Astrocyte (in vitro differentiated cells and primary cell): ENCODE measurements around the gene PRR35. TPM values are rescaled to one million over a fixed set of nuclear protein-coding genes. Genes with fewer than 3 reads are reported as not detected.

ENCODE experiments used
- DNase-seq: peaks from one replicate; pipeline ENCODE4 v3.0.0-alpha.2; 2010; ENCODE audit warnings: low read depth
- FAIRE-seq: peaks from 2 replicates; lab custom pipeline; 2011; peaks lifted over from hg19 to GRCh38; lab: Jason Lieb, UNC
- H2AFZ ChIP-seq: 2 replicates; pipeline ENCODE4 v1.6.0; 2012; ENCODE audit warnings: low read depth, low read length, inconsistent platforms
- H3K27ac ChIP-seq: 2 replicates; pipeline ENCODE4 v1.5.1; 2011; ENCODE audit warnings: low read depth, low read length, inconsistent platforms
- H3K27me3 ChIP-seq: 2 replicates; pipeline ENCODE4 v1.6.0; 2011; ENCODE audit warnings: low read length, inconsistent platforms; ENCODE audit not compliant: insufficient read depth
- H3K36me3 ChIP-seq: 2 replicates; pipeline ENCODE4 v1.5.1; 2011; ENCODE audit warnings: low read length, inconsistent platforms; ENCODE audit not compliant: insufficient read depth
- H3K4me1 ChIP-seq: 2 replicates; pipeline ENCODE4 v1.5.1; 2011; ENCODE audit warnings: low read length, inconsistent platforms; ENCODE audit not compliant: insufficient read depth
- H3K4me2 ChIP-seq: 2 replicates; pipeline ENCODE4 v1.6.0; 2012; ENCODE audit warnings: low read length, inconsistent platforms
- H3K4me3 ChIP-seq: 2 replicates; pipeline ENCODE4 v1.5.1; 2011; ENCODE audit warnings: low read depth, mild to moderate bottlenecking, low read length, inconsistent platforms; ENCODE audit not compliant: insufficient read depth
- H3K79me2 ChIP-seq: 2 replicates; pipeline ENCODE4 v1.6.0; 2012; ENCODE audit warnings: mild to moderate bottlenecking, low read length, inconsistent platforms; ENCODE audit not compliant: insufficient read depth
- H3K9ac ChIP-seq: 2 replicates; pipeline ENCODE4 v1.6.0; 2012; ENCODE audit warnings: mild to moderate bottlenecking, low read length, inconsistent platforms
- H3K9me3 ChIP-seq: 2 replicates; pipeline ENCODE4 v1.5.1; 2012; ENCODE audit warnings: low read depth, mild to moderate bottlenecking, low read length, inconsistent platforms; ENCODE audit not compliant: insufficient read depth
- H4K20me1 ChIP-seq: 2 replicates; pipeline ENCODE4 v1.6.0; 2012; ENCODE audit warnings: low read length, inconsistent platforms; ENCODE audit not compliant: insufficient read depth
- H3K27ac Mint-ChIP-seq: one replicate; pipeline ENCODE4 v1.8.0; 2021; ENCODE audit warnings: mild to moderate bottlenecking, mixed read lengths; ENCODE audit not compliant: unreplicated experiment
- H3K27me3 Mint-ChIP-seq: one replicate; pipeline ENCODE4 v1.8.0; 2021; ENCODE audit warnings: low read depth, mixed read lengths; ENCODE audit not compliant: unreplicated experiment
- H3K36me3 Mint-ChIP-seq: one replicate; pipeline ENCODE4 v1.8.0; 2021; ENCODE audit warnings: low read depth, mixed read lengths; ENCODE audit not compliant: unreplicated experiment
- H3K4me1 Mint-ChIP-seq: one replicate; pipeline ENCODE4 v1.8.0; 2021; ENCODE audit warnings: low read depth, mixed read lengths; ENCODE audit not compliant: unreplicated experiment
- H3K4me3 Mint-ChIP-seq: one replicate; pipeline ENCODE4 v1.8.0; 2021; ENCODE audit warnings: mild to moderate bottlenecking, moderate library complexity, mixed read lengths; ENCODE audit not compliant: unreplicated experiment
- H3K9me3 Mint-ChIP-seq: one replicate; pipeline ENCODE4 v1.8.0; 2021; ENCODE audit warnings: mild to moderate bottlenecking, mixed read lengths; ENCODE audit not compliant: unreplicated experiment
- EZH2 ChIP-seq: IDR thresholded peaks from 2 replicates; pipeline ENCODE4 v1.6.1; 2012; ENCODE audit warnings: mild to moderate bottlenecking, low read length, inconsistent platforms; ENCODE audit not compliant: insufficient read depth
- total RNA-seq: library from RNA; stranded (reverse); gene quantifications from 2 replicates; pipeline ENCODE4 v1.2.1, GENCODE V29; 2021
- TF ChIP-seq, protein P1 (sequence below): IDR thresholded peaks from 2 replicates; pipeline ENCODE4 v1.5.1; 2011; ENCODE audit warnings: low read depth, mild to moderate bottlenecking, inconsistent platforms, low read length, moderate library complexity; ENCODE audit not compliant: insufficient read depth

The PRR35 gene
- total RNA-seq, 1 donor from 2014 or later: 0.09 TPM

DNA sequence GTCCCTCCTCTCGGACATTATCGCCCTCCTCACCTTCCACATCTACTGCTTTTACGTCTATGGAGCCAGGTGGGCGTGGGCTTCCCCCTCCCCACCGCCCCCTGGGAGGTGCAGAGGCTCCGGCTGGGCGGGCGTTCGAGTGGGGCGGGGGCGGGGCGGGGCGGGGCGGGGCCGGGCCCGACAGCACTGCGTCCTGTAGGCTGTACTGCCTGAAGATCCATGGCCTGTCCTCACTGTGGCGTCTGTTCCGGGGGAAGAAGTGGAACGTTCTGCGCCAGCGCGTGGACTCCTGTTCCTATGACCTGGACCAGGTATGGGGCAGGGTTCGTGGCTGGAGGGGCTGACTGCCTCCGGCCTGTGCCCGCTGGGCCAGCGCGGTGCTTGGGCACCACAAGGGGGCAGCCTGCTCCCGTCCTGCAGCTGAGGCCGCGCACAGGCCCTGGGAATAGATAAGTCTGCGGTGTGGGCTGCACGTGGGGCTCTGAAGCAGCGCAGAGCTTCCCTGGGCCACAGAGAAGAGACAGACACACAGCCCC is 18.7 kb downstream of the PRR35 start:
- Histone ChIP-seq H3K4me1 (no peaks in the 10 kb centered on the region), H4K20me1 (peaks cover 6% of the 10 kb centered on the region), H2AFZ (no peak overlapping the region), H3K9me3 (no peaks in the 10 kb centered on the region), H3K4me3 (no peak overlapping the region), H3K27me3 (no peaks in the 10 kb centered on the region), H3K9ac (no peak overlapping the region), H3K79me2 (no peaks in the 10 kb centered on the region), H3K4me2 (peak overlapping the region; percentile 58), H3K27ac (no peak overlapping the region), H3K36me3 (peaks cover 5% of the 10 kb centered on the region)
- TF ChIP-seq EZH2: no peak
- TF ChIP-seq, protein P1, sequence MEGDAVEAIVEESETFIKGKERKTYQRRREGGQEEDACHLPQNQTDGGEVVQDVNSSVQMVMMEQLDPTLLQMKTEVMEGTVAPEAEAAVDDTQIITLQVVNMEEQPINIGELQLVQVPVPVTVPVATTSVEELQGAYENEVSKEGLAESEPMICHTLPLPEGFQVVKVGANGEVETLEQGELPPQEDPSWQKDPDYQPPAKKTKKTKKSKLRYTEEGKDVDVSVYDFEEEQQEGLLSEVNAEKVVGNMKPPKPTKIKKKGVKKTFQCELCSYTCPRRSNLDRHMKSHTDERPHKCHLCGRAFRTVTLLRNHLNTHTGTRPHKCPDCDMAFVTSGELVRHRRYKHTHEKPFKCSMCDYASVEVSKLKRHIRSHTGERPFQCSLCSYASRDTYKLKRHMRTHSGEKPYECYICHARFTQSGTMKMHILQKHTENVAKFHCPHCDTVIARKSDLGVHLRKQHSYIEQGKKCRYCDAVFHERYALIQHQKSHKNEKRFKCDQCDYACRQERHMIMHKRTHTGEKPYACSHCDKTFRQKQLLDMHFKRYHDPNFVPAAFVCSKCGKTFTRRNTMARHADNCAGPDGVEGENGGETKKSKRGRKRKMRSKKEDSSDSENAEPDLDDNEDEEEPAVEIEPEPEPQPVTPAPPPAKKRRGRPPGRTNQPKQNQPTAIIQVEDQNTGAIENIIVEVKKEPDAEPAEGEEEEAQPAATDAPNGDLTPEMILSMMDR: peak; percentile 43
- Mint-ChIP-seq H3K27ac (no peak overlapping the region), H3K27me3 (no peaks in the 10 kb centered on the region), H3K36me3 (no peaks in the 10 kb centered on the region), H3K4me3 (no peak overlapping the region), H3K9me3 (no peaks in the 10 kb centered on the region), H3K4me1 (peaks cover 5% of the 10 kb centered on the region)
- FAIRE-seq: no peak
- peak; percentile 41 for DNase-seq

DNA sequence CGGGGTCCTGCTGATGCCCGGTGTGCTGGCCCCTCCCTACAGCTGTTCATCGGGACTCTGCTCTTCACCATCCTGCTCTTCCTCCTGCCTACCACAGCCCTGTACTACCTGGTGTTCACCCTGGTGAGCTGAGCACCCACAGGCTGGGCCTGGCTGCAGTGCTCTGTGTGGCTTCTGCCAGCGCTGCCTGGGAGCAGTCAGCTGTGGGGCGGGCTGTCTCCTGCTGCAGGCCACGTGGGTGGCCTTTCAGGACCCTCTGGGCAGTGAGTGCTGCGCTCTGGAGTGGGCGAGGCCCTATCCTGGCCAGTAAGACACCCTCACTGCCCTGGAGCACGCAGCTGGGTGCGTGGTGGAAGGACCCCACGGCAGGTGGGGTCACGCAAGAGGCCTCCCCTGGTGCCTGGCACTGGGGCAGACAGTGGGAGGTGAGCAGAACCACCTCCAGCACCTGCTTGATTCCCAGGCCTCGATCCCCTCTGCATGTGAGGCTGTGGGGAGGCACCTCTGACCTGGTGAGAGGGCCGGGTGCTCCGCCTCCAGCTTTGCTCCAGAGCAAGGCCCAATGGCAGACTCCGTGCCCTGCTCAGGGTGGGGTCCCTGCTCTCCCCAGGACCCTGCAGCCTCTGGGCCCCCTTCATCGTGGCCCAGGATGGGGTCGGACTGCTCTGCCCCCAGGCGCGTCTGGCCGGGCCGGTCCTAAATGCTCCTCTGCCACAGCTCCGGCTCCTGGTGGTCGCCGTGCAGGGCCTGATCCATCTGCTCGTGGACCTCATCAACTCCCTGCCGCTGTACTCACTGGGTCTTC is 20.1 kb downstream of the PRR35 start:
- no peak for FAIRE-seq
- no peaks in the 10 kb centered on the region for H3K9me3 ChIP-seq
- H2AFZ ChIP-seq: no peak overlapping the region
- no peaks in the 10 kb centered on the region for H3K27me3 ChIP-seq
- Mint-ChIP-seq H3K27ac (no peak overlapping the region), H3K4me1 (peaks cover 5% of the 10 kb centered on the region), H3K27me3 (no peaks in the 10 kb centered on the region), H3K4me3 (no peak overlapping the region), H3K36me3 (no peaks in the 10 kb centered on the region), H3K9me3 (no peaks in the 10 kb centered on the region)
- no peak overlapping the region for H3K9ac ChIP-seq
- H4K20me1 ChIP-seq: peaks cover 6% of the 10 kb centered on the region
- no peak for DNase-seq
- H3K4me1 ChIP-seq: no peaks in the 10 kb centered on the region
- TF ChIP-seq EZH2: no peak
- TF ChIP-seq, protein P1: no peak
- no peak overlapping the region for H3K27ac ChIP-seq
- no peak overlapping the region for H3K4me3 ChIP-seq
- H3K4me2 ChIP-seq: no peak overlapping the region
- H3K36me3 ChIP-seq: no peaks in the 10 kb centered on the region
- no peaks in the 10 kb centered on the region for H3K79me2 ChIP-seq
